WTC11 (cell line): ENCODE data around the gene PIRT.

Source experiments
- FOXP4 ChIP-seq: sonication (generic); formaldehyde crosslinking; IDR thresholded peaks from 2 replicates; pipeline ENCODE4 v1.8.0; 2022; ENCODE audit warnings: mild to moderate bottlenecking, missing genetic modification reagents
- HMGXB4 ChIP-seq: sonication (generic); formaldehyde crosslinking; IDR thresholded peaks from 2 replicates; pipeline ENCODE4 v1.8.1; 2023; ENCODE audit warnings: mild to moderate bottlenecking, moderate library complexity, missing genetic modification reagents
- MAX ChIP-seq: sonication (generic); formaldehyde crosslinking; IDR thresholded peaks from 2 replicates; pipeline ENCODE4 v1.8.0; 2022; ENCODE audit warnings: mild to moderate bottlenecking, missing genetic modification reagents
- MLX ChIP-seq: sonication (generic); formaldehyde crosslinking; IDR thresholded peaks from 2 replicates; pipeline ENCODE4 v1.8.1; 2023; ENCODE audit warnings: mild to moderate bottlenecking, missing genetic modification reagents, moderate library complexity
- MXD4 ChIP-seq: fragments of 250-450 bp; sonication (Bioruptor Pico); IDR thresholded peaks from 2 replicates; pipeline ENCODE4 v1.8.0; 2021; ENCODE audit warnings: mild to moderate bottlenecking, moderate library complexity, borderline replicate concordance
- MYBL2 ChIP-seq: sonication (generic); formaldehyde crosslinking; IDR thresholded peaks from 2 replicates; pipeline ENCODE4 v1.8.1; 2023; ENCODE audit warnings: mild to moderate bottlenecking, moderate library complexity, missing genetic modification reagents
- NFYB ChIP-seq: sonication (generic); formaldehyde crosslinking; conservative IDR thresholded peaks from 2 replicates; pipeline ENCODE4 v1.8.0; 2022; ENCODE audit warnings: low read depth, missing genetic modification reagents
- NR1H2 ChIP-seq: sonication (generic); formaldehyde crosslinking; IDR thresholded peaks from 2 replicates; pipeline ENCODE4 v1.9.0; 2021; ENCODE audit warnings: mild to moderate bottlenecking, moderate library complexity, missing genetic modification reagents
- TP53 ChIP-seq: sonication (generic); formaldehyde crosslinking; IDR thresholded peaks from 2 replicates; pipeline ENCODE4 v1.8.1; 2023; ENCODE audit warnings: mild to moderate bottlenecking, missing genetic modification reagents
- USF1 ChIP-seq: sonication (generic); formaldehyde crosslinking; IDR thresholded peaks from 2 replicates; pipeline ENCODE4 v1.8.0; 2022; ENCODE audit warnings: mild to moderate bottlenecking, missing genetic modification reagents
- USF2 ChIP-seq: sonication (generic); formaldehyde crosslinking; IDR thresholded peaks from 2 replicates; pipeline ENCODE4 v1.8.1; 2023; ENCODE audit warnings: mild to moderate bottlenecking, missing genetic modification reagents, moderate library complexity
- ZNF232 ChIP-seq: sonication (generic); formaldehyde crosslinking; IDR thresholded peaks from 2 replicates; pipeline ENCODE4 v1.8.0; 2022; ENCODE audit warnings: mild to moderate bottlenecking, missing genetic modification reagents
- ZNF425 ChIP-seq: fragments of 250-450 bp; sonication (Bioruptor Pico); conservative IDR thresholded peaks from 2 replicates; pipeline ENCODE4 v1.9.0; 2021; ENCODE audit warnings: mild to moderate bottlenecking
- TF ChIP-seq, protein P1 (sequence below): fragments of 200-600 bp; IDR thresholded peaks from 2 replicates; pipeline ENCODE4 v1.8.0; 2022; ENCODE audit warnings: antibody characterized with exemption

DNA sequence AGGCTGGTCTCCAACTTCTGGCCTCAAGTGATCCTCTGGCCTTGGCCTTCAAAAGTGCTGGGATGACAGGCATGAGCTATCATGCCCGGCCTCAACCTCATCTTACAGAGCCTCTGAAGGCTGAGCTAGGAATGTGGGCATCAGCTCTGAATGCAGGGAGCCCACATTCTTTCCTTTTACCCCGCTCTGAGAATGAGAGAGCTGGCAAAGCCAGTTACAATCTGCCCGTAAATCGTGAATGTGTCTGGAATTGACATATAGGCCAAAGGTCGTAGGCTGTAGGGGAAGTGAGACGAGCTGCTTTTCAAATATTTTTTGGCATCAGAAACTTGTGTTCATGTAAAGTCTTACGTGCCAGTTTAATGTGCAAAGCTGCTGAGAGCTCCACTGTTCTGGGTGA is 38.5 kb downstream of the PIRT start:
- TF ChIP-seq, protein P1, sequence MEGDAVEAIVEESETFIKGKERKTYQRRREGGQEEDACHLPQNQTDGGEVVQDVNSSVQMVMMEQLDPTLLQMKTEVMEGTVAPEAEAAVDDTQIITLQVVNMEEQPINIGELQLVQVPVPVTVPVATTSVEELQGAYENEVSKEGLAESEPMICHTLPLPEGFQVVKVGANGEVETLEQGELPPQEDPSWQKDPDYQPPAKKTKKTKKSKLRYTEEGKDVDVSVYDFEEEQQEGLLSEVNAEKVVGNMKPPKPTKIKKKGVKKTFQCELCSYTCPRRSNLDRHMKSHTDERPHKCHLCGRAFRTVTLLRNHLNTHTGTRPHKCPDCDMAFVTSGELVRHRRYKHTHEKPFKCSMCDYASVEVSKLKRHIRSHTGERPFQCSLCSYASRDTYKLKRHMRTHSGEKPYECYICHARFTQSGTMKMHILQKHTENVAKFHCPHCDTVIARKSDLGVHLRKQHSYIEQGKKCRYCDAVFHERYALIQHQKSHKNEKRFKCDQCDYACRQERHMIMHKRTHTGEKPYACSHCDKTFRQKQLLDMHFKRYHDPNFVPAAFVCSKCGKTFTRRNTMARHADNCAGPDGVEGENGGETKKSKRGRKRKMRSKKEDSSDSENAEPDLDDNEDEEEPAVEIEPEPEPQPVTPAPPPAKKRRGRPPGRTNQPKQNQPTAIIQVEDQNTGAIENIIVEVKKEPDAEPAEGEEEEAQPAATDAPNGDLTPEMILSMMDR, result no peak
- TF ChIP-seq NFYB (CRISPR knock-in tag), result no peak
- no peak for TF ChIP-seq HMGXB4 (CRISPR knock-in tag)
- no peak for TF ChIP-seq MAX
- TF ChIP-seq USF2, result no peak
- no peak for TF ChIP-seq MXD4 (CRISPR knock-in tag)
- no peak for TF ChIP-seq NR1H2
- TF ChIP-seq MYBL2 (CRISPR knock-in tag), result no peak
- no peak for TF ChIP-seq USF1 (CRISPR knock-in tag)
- TF ChIP-seq TP53, result no peak
- TF ChIP-seq FOXP4 (CRISPR knock-in tag), result no peak
- TF ChIP-seq ZNF232 (CRISPR knock-in tag), result no peak
- TF ChIP-seq ZNF425, result no peak
- no peak for TF ChIP-seq MLX
